Measurements from ENCODE around the gene RPL41. TPM values are rescaled to one million over a fixed set of nuclear protein-coding genes. Genes with fewer than 3 reads are reported as not detected.

Gene RPL41
- total and polyA plus RNA-seq, 10 of the 15 experiments (the other 5 are each of a cell fraction or from before 2014, with no cell fraction given) = 4,144 to 19,112 (median 8,004) TPM

- no peak for TF ChIP-seq REST (IDR thresholded peaks at IDR 0.05; ENCODE audit: low read depth, low read length)
Observed at GRCh38 chr12:56080556-56081138, 35.8 kb upstream of the RPL41 start (continued).

- Histone ChIP-seq H4K20me1 (ENCODE audit: control insufficient read depth, insufficient read depth) (no peaks in the 10 kb centered on the region), H3K9me3 (replicated peaks; ENCODE audit: control insufficient read depth, insufficient read depth, low read length) (no peaks in the 10 kb centered on the region), H3K79me2 (ENCODE audit: control insufficient read depth, insufficient read depth, low read length) (no peaks in the 10 kb centered on the region), H3K4me3 (no peak overlapping the region), H3K9ac (ENCODE audit: control insufficient read depth, insufficient read depth, low read length) (no peak overlapping the region), H3K4me2 (ENCODE audit: control insufficient read depth, insufficient read depth) (no peak overlapping the region), H2AFZ (ENCODE audit: control insufficient read depth, low read depth, low read length) (no peak overlapping the region), H3K36me3 (ENCODE audit: control insufficient read depth in 2 of 2, insufficient read depth in 2 of 2, low read length in 1 of 2) (no peaks in the 10 kb centered on the region), H3K27ac (ENCODE audit: control insufficient read depth, insufficient read depth) (no peak overlapping the region), H3K27me3 (replicated peaks in 1 of 2; ENCODE audit: control insufficient read depth in 2 of 2, insufficient read depth in 2 of 2, low read length in 1 of 2) (peaks cover 9 to 15% of the 10 kb centered on the region in 2 experiments; a peak in 3 of 4 replicates), H3K4me1 (ENCODE audit: control insufficient read depth, insufficient read depth, low read length) (no peaks in the 10 kb centered on the region)
- intact Hi-C loops (cut with micrococcal nuclease; ENCODE audit: unreplicated experiment) = loop anchor here (5.0 kb wide), 1 partner anchor 34 kb away; no protein-coding TSS in a partner anchor
- ChIA-PET POLR2A (no interaction called here), CTCF (interaction anchor here (1.3 kb wide), 1 partner anchor 44 kb away, joined by 3 read pairs; no protein-coding TSS in a partner anchor), RAD21 (ENCODE audit: unreplicated experiment) (no interaction called here), SMC1A (ENCODE audit: uncharacterized antibody, unreplicated experiment) (no interaction called here)
- no peak for ATAC-seq
- in situ Hi-C loops (cut with MboI) = no loop called here
- no TSS peak for BruUV-seq (replicated peaks)
- no peak for FAIRE-seq
- TF ChIP-seq SKIL (IDR thresholded peaks at IDR 0.05; ENCODE audit: low read depth, poor library complexity, severe bottlenecking) (no peak), ZBTB11 (CRISPR knock-in tag; IDR thresholded peaks at IDR 0.05) (no peak), ETV6 (conservative IDR thresholded peaks at IDR 0.05 in 1 of 2, IDR thresholded peaks at IDR 0.05 in 1 of 2; ENCODE audit: borderline replicate concordance in 1 of 2, low read depth in 1 of 2) (no peak), GATAD2B (conservative IDR thresholded peaks at IDR 0.05; ENCODE audit: low read depth) (no peak), MTA2 (IDR thresholded peaks at IDR 0.05; ENCODE audit: low read depth) (no peak), ESRRA (IDR thresholded peaks at IDR 0.05; ENCODE audit: low read length) (no peak)
- no peak for DNase-seq (ENCODE audit: low read depth, low spot score)
- WGBS (ENCODE audit: insufficient coverage, insufficient replicate concordance, low lambda C conversion rate, missing lambda C conversion rate) = 28% methylated on average over 6 of the region's 6 CpGs
Observed at GRCh38 chr12:56081393-56082347, 34.8 kb upstream of the RPL41 start.
